GM19099 (cell line): ENCODE results near the gene ROBO2.

Experiments used
- POLR2A ChIP-seq: IDR thresholded peaks from 3 replicates; pipeline ENCODE4 v1.6.1; 2011; ENCODE audit warnings: low read depth; ENCODE audit not compliant: insufficient read length; ENCODE audit errors: extremely low read depth

ROBO2 gene

DNA sequence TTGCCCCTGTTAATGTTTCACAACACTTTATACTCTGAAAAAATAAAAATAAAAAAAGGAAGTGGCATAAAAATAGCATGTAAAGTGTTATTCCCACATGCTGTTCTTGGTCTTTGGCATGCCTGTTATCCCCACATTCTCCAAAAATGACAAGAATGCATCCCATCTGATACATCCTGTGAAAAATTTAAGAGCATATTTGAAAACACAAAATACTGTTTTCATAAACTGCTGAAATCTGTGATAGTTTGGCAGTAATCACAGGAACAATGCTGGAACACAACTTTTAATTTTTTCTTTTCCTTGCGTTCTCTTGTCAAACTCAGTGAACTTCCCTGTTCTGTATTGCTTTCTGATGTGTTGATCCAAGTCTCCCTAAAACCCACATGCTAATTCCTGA lies 288.8 kb downstream of the ROBO2 start:
- TF ChIP-seq POLR2A = no peak

DNA sequence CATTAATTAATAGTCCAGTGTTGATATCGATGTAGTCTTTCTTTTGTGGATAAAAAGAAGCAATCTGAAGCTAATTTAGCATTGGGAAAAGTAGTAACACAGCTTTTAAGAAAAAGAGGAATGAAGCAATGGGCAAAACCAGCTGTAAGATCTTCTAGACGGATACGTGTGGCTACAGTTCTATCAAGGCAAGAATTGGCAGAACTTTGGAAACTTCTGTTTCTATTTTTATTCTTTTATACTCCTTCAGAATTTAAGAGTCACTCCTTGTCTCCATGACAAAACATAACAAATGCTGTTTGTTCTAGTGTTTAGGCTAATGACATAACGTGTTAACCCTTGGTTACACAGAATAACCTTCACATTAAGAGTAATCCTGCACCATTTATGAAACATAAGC lies 289.2 kb downstream of the ROBO2 start:
- no peak for TF ChIP-seq POLR2A

- TF ChIP-seq POLR2A = no peak
These were observed 298.3 kb downstream of the ROBO2 start for GRCh38 chr3:77338195-77338594.

DNA sequence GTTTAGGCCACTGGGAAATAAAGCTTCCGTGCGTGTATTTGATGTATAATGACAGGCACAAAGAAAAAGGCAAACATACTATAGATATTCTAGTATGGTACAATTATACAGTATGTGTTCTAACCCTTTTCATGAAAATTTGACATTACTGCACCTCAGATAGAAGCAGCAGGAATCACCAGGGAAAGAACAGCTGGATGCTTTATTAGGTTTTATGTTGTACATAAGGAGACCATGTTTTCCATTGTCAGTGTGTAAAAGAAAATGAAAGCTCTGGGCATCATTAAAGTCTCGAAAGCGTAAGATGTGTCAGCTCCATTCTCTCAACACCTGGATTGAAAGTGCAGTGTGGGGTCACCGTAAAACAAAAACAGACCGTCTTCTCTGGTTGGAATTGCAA lies 302.1 kb downstream of the ROBO2 start:
- no peak for TF ChIP-seq POLR2A

DNA sequence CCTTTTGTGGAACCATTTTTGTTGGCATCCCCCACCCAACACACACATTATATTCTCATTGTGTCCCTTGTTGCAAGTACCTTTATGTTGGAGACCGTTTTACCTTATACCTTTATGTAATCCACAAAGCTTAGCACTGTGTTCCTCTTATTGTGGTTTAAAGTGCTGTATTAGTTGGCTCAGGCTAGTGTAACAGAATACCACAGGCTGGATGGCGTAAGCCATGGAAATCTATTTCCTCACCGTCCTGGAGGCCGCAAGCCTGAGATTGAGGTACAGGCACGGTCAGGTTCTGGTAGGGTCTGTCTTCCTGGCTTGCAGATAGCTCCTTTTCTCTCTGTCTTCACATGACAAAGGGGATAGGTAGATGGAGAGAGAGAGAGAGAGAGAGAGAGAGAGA lies 302.8 kb downstream of the ROBO2 start:
- no peak for TF ChIP-seq POLR2A

GRCh38 chr3:77345009-77345408 lies 305.1 kb downstream of the ROBO2 start:
- no peak for TF ChIP-seq POLR2A

- no peak for TF ChIP-seq POLR2A
These were observed 308.5 kb downstream of the ROBO2 start for GRCh38 chr3:77348244-77348855.

DNA sequence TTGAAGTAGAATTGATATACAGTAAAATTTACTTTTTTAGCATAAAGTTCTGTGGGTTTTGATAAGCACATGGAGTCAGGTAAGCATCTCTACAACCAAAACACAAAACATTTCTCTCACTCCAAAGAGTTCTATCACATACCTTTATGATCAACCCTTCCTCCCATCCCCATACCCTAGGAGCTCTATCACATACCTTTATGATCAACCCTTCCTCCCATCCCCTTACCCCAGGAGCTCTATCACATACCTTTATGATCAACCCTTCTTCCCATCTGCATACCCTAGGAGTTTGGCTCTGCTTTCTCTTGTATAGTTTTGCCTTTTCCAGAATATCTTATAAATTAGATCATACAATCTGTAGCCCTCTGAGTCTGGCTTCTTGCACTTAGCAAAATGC lies 315.1 kb downstream of the ROBO2 start:
- no peak for TF ChIP-seq POLR2A

DNA sequence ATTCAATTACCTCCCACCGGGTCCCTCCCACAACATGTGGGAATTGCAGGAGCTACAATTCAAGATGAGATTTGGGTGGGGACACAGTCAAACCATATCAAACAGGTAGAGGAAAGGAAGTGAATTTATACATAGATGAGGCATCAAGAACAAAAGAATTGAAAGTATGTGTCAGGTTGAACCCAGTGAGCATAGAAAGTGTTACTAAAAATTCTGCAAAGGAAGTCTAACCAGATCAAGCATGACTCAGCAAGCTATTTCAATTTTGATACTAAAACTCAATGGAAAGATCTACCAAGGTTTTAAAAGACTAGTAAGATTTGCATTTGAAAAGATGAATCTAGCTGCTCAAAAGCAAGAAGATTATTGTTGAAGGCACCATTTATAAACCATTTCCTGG lies 323.0 kb downstream of the ROBO2 start:
- no peak for TF ChIP-seq POLR2A

- no peak for TF ChIP-seq POLR2A
These were observed 325.3 kb downstream of the ROBO2 start for GRCh38 chr3:77365152-77365551.

DNA sequence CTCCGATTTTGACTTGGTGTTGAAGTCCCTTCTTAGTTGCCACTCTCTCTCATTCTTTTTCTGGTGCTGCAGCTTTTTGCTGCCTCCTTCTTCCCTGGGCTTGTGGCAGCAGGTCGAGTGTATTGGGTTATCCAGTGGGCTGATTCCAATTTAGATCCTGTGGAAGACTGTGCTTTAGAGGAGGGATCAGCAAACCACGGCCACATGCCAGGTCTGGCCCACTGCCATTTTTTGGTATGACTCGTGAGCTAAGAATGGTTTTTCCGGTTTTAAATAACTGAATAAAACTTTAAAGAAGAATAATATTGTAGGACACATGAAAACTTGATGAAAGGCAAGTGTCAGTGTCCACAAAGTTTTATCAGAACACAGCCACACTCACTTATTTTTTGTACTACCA lies 330.5 kb downstream of the ROBO2 start:
- TF ChIP-seq POLR2A = no peak

DNA sequence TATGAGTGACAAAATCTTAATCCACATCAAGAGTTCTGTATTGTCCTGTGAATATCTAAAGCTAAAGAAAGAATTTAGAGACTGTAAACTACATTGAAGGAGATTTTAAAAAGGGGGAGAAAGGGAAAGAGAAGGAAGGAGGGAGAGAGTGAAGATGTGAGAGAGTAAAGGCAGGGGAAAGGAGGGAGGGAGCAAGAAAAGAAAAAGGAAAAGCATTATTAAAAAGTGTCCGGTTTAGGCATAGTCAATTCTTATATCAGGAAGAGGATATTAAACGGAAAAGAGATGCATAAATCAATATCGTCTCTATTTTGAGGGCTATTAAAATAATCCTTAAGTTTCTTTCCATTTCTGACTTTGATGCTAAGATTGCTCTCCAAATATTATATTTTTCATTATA lies 332.1 kb downstream of the ROBO2 start:
- no peak for TF ChIP-seq POLR2A

DNA sequence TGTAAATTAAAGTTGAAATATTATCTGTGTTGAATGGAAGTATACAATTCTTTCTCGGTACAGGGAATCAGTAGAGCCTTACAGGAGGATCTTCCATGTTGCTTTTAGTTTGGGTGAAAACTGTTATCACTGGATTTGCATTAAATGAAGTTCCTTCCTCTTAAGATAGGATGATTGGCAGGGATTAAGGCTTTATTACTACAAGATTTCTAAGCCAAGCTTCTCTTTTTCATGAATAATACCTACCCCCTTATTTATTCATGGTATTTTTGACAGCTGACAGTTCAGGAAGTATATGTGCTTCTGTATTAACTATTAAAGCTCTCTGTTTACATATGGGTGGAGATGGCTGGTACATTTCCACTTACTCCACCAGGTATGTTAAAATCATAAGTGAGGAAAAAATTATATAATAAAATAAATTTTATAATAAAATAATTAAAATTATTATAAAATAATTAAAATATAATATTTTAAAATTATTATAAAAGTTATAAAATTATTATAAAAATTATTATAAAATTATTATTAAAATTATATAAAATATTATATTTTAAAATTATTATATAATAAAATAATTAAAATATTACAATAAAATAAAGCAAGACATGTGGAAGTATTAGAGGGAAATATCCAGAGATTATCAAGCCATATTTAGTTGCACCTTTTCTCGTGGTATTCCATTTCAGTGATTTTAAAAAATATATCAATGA lies 332.9 kb downstream of the ROBO2 start:
- TF ChIP-seq POLR2A = no peak

DNA sequence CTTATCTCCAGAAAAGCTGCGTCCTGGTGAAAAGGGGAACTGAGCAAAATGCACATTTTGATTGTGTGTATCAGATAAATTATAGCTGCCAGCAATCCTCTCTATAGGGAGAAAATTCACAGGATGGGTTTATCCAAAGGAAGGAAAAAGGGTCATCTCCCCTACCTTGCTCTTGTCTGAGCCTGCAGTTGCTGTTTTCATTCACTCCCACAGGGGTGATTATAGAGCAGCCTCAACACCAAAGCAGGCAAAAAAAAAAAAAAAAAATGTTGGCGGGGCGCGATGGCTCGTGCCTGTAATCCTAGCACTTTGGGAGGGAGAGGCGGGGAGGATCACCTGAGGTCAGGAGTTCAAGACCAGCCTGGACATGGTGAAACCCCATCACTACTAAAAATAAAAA lies 333.7 kb downstream of the ROBO2 start:
- TF ChIP-seq POLR2A = no peak

DNA sequence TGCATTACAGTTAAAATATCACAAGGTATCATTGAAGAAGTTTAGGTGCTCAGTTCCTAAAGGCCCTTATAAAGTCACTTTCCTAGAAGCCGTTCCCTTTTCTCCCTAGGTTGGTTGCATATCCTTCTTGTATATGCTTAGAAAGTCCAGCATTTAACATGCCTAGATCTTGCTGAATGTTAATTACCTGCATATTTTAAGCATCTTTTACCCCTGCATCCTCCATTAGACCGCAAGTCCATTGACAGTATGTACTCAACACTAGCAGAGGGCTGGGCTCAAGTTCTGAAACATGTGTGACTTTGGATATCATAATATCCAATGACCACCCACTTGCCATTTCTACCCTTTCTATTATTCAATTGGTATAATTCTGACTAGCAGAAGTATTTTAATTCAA lies 336.6 kb downstream of the ROBO2 start:
- TF ChIP-seq POLR2A = no peak

DNA sequence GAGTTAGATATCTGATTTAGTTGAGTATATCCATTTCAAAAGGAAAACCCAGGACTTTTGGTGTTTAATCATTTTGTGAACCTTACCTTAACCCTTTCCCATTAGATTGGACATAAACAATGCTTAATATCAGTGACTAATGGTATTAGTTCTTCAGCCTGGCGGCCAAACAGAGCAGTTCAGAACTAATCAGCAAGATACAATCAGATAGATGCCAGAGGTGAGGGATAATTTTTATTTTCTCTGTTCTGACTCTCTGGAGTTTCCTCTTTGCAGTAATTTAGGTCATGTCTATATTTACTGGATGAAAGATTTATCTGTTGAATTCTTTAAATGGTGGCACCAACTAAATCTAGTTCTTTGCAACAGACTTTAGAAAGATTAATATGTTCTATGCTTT lies 337.8 kb downstream of the ROBO2 start:
- no peak for TF ChIP-seq POLR2A

DNA sequence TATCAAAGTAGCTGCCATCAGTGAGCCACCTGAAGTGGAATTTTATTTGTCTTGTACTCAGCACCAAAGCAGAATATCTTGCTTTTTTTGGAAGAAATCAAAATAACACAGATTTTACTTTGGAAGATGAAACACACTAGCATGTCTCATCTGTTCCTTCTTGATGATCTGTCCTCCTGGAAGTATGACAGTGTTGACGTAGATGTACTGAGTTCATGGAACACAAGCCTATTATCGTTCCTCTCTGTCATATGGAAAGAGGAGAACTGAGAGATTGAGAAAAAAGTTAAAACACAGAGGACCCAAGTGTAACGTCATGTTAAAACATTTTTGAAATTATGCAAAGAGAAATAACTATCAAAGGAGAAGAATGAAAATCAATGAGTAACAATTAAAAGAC lies 340.2 kb downstream of the ROBO2 start:
- no peak for TF ChIP-seq POLR2A
